IPS-NIHi7 (cell line): ENCODE measurements around the gene RBM17.
"Not testable (repeated sequence)": the region's sequence is repeated elsewhere in the genome, so short reads cannot be mapped to it uniquely, and the experiment has no call there.

Source experiments
- DNase-seq: peaks from one replicate; pipeline ENCODE4 v3.0.0; 2012; ENCODE audit warnings: mixed read lengths; ENCODE audit errors: extremely low spot score

RBM17 gene

DNA sequence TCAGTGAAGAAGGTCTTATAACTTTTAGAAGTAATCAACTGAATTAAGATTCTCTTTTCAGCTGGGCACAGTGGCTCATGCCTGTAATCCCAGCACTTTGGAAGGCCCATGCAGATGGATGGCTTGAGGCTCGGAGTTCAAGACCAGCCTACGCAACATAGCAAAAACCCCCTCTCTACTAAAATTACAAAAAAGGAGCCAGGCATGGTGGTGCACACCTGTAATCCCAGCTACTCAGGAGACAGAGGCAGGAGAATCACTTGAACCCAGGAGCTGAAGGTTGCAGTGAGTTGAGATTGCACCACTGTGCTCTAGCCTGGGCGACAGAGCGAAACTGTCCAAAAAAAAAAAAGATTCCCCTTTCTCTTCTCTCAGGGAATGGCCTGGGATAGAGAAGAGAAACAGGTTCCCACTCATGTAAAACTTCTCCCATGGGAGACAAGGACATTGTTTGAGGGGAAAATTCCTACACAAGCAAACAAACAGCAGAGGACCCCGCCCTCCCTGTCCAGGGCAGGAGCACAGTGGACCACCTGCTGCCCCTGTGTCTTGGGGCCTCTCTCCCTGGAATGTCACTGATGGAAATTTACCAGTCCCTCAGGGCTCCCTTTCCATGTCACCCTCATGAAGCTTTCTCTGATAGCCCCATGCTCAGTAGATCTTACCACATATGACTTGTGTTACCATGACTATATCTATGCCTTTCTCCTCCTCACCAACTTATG is 32.3 kb upstream of the RBM17 start:
- no peak for DNase-seq

DNA sequence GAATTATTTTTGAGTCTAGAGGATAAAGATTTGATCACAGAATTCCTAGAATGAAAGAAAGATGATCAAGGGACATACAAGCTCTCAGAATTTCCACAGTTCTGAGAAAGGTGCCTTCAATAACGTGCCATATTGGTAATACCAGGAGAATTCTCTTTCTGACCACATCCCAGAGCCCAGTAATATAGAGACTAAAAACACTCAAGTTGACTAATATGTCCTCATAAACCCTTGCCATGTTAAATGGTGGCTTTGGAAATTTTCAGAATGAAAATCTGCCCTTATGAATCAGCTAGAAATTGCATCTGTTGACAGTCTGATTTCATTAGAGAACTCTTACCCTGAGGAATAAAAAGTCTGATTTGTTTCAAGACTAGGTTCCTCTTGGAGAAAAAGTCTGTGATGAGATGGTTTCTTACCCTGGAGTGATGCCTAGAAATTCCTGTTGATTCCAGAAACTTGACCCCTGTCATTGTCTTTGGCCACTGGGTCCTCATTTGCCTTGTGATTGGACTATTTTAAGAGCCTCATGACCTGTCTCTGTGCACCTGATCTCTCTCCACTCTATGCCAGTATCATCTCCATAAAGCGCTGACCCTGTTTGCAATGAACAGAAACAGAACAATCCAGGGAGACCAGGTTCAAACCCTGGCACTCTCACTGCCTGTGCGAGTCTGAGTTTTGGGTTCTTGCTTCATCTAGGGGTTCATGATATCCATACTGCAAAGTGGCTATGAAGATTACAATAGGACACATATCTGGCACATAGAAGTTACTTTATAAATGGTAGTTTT is 30.0 kb upstream of the RBM17 start:
- no peak for DNase-seq

- no peak for DNase-seq
Measured at GRCh38 chr10:6059506-6059905, 29.3 kb upstream of the RBM17 start.

GRCh38 chr10:6061056-6061455 is 27.8 kb upstream of the RBM17 start:
- no peak for DNase-seq

GRCh38 chr10:6062101-6062771 is 26.6 kb upstream of the RBM17 start, which contains the start of gene IL2RA:
Gene IL2RA, minus strand, starts transcription at chr10:6062367. Its CDS starts 216 bp downstream, at chr10:6062151.
- DNase-seq: no peak

DNA sequence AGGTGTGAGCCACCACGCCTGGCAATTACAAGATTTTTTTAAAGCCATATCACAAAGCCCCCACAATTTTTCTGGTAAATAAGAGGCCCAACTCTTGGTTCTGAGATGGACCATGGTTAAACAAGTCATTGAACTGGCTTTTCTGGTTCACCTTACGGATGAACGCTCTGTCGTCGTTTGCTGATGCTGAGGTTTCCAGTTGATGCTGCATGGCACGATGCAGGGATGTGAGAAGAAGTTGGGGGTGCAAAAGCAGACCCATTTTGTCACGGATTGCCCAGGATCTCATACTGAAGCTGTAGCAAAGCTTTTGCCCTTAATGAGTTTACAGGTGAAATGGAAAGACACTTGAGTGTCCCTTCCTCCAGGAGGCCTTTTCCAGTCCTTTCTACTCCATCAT is 24.7 kb upstream of the RBM17 start:
- DNase-seq: no peak

DNA sequence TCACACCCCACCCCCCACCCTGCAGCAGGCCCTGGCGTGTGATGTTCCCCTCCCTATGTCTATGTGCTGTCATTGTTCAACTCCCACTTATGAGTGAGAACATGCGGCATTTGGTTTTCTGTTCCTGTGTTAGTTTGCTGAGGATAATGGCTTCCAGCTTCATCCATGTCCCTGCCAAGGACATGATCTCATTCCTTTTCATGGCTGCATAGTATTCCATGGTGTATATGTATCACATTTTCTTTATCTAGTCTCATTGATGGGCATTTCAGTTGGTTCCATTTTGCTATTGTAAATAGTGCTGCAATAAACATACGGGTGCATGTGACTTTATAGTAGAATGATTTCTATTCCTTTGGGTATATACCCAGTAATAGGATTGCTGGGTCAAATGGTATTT is 24.1 kb upstream of the RBM17 start:
- not testable (repeated sequence) for DNase-seq

DNA sequence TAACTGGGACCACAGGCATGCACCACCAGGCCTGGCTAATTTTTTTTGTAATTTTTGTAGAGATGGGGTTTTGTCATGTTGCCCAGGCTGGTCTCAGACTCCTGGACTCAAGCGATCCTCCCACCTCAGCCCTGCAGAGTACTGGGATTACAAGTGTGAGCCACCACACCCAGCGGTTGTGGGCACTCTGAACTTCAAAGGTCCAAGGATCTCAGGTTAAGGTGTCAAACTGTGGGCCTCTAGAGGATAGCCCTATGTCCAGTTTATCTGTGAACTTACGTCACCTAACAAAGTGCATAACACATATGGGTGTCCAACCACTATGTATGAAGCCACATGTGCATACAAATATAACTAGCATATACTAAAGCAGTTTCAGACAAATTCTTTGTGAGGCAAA is 23.4 kb upstream of the RBM17 start:
- DNase-seq: no peak

DNA sequence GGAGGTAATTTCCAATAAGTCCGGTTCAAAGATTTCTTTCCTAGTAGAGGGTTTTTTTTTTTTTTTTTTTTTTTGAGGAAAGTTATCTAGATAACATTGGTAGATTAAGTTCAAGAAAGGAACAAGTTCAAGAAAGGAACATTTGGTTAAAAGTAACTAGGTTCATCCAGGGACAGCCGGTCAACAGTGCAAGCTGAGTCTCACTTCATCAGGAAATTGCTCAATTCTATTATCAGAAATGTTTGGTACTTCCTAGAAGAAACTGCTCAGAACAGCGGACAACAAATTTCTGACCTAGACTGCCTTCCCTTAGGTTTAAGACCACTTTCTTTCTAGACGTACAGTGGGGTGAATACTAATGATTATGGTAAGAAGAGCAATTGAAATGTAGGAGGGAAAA is 23.0 kb upstream of the RBM17 start:
- no peak for DNase-seq

- no peak for DNase-seq
Measured at GRCh38 chr10:6067457-6067856, 21.4 kb upstream of the RBM17 start.

GRCh38 chr10:6068006-6068405 is 20.8 kb upstream of the RBM17 start:
- no peak for DNase-seq

DNA sequence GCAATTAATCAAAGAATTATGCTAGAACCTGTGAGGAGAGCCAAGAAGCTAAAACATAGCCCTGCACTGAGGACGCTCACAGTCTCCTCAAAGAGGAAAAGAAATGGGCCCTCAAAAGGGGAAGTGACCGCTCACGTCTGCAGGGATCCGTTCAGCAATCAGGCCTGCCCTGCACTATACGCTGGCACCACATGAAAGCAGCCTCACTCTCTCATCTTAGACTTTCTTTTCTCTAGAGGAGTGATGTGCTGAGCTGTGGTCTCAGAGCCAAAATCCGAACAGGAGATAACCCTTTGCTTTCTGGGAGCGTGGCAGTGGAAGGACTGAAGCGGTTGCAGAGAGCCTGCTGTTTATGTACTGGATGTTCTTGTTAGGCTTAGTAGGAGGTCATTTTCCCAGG is 20.4 kb upstream of the RBM17 start:
- no peak for DNase-seq

GRCh38 chr10:6069081-6069931 is 19.5 kb upstream of the RBM17 start:
- DNase-seq: no peak

- no peak for DNase-seq
Measured at GRCh38 chr10:6070660-6071059, 18.2 kb upstream of the RBM17 start.

DNA sequence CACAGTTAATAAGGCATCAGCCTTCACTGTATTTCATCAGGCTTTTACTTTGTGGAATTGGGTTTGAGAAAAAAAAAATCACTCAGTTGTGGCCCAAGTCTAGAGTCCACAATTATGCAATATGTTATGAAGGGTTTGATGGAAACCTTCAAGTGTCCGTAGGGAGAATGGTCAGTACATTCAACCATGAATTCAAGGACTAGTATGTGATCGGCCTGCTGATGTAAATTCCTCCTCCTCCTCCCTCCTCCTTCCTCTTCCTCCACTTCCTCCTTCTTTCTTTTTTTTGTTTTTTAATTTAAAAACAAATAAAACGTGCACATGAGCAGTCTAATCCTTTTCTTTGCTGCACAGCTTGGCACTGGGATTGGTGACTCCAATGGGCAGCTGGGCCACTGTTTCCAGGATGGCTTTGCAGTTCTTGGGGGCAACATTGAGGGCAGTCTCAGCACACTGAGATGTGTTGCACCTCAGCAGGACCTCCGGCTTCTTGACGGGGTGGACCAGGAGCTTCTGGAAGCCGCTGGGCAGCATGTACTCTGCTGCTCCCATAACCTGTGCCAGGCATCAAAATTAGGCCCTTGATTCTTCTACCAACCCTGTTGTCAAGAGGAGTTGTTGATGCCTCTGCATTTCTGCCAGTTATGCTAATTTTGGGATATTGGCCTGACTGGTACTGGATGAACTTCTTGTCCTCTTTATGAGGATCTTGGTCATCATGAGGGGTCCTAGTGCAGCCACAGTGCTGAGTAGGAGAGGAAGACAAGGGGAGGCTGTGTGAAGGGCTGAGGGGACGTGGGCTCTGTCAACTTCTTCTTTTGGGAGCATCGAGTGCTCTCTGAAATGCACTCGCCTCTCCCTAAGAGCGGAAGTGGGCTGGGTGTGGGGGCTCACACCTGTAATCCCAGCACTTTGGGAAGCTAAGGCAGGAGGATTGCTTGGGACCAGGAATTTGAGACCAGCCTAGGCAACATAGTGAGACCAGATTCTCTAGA is 17.4 kb upstream of the RBM17 start:
- DNase-seq: no peak

DNA sequence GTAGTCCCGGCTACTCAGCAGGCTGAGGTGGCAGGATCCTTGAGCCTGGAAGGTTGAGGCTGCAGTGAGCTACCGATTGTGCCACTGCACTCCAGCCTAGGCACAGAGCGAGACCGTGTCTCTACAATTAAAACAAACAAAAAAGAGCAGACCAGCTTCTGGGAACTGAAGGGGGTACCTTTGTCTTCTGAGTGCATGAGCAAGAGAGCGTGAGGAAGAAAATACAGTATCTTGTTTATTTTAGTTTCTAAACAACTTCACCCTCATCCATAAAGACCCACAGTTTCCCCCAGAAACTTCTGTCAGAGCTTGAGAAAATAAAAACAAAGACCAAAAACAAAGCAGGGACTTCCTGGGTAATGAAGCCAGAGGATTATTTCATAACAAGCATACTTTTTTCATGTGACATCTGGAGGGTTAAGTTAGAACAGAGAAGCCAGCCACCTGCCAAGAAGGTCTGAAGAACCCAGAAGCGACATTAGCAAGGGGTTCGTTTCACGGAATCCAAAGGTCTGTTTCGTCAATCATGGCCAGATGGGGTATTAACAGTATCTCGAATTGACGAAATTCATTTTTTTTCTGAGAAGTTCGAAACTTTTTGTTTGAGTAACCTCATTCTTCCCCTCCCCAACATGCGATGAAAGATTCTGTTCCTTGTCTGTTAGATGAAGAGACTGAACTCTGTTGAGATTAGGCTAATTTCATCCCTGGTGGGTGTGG is 16.5 kb upstream of the RBM17 start:
- no peak for DNase-seq

DNA sequence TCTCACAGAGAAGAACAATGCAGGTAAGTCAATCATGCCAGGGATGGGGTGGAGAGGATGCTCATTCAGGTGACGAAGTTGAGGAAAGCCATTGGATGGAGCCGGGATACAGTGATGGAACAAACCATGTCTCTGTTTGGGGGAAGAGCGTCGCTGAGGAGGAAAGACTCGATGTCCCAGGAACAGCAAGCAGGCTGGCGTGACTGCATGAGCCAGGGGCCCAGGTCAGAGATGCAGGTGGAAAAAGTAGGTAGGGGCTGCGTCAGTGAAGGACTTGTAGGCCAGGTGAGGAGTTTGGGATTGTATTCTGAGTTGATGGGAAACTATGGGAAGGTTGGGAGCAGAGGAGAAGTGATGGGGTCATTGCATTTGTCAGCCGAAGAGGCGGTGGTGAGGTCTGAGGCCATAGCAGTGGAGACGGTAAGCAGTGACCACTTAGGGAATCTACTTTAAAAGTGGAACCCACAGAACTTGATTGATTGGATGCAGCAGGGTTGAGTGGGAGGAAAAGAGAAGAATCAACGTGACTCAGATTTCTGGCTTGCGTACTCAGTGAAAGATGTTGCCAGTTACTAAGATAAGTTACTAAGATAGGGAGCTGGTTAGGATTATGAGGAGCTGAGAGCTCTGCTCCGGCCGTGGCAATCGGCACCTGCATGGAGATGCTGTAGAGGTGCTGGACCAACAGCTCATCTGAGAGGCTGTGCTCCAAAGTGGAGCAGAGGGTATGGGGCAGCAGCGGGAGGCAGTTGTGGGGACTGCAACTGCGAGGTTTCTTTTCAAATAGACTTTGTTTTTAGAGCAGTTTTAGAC is 14.1 kb upstream of the RBM17 start:
- no peak for DNase-seq

DNA sequence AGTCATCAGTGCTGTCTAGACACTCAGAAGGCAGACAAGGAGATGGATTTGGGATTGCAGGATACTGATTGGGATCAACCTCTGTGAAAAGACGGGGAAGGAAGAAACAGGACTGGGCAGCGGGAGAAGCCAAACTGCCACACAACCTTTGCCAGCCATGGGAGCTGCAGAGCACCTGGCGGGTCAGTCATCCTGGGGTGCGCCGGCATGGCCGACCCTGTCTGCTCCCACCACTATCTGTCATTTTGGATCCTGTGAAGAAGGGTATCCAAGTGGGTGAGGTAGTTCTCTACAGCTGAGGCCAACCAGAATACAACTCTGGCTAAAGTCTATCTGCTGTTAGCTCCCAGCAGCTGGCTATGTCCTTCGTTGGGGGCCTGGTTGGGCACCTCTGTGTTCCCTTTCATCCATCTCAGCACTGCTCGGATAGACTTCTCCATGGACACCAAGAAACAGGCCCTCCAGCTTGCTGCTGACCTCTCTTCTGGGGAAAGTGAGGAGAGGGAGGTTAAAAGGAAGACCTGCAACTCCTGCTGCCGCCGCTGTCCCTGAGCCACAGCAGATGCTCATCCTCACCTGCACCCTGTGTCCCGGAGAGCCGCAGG is 11.7 kb upstream of the RBM17 start:
- no peak for DNase-seq

- no peak for DNase-seq
Measured at GRCh38 chr10:6079044-6079443, 9.8 kb upstream of the RBM17 start.
